HG02870 (cell line): Measurements from ENCODE around the gene SDK2.

Source experiments
- ATAC-seq: cut with Tn5 transposase; IDR thresholded peaks from one replicate; pipeline ENCODE4 v1.9.1; 2021; ENCODE audit warnings: mild to moderate bottlenecking, moderate library complexity; ENCODE audit not compliant: unreplicated experiment

The SDK2 gene

GRCh38 chr17:73519011-73519410, 125.2 kb downstream of the SDK2 start:
- ATAC-seq, result no peak

- no peak for ATAC-seq
Observed at GRCh38 chr17:73516431-73516830, 127.8 kb downstream of the SDK2 start.

GRCh38 chr17:73514146-73514863, 129.9 kb downstream of the SDK2 start:
- ATAC-seq, result no peak

- no peak for ATAC-seq
Observed at GRCh38 chr17:73513426-73513825, 130.8 kb downstream of the SDK2 start.

- ATAC-seq, result no peak
Observed at GRCh38 chr17:73511719-73512115, 132.5 kb downstream of the SDK2 start.

GRCh38 chr17:73510981-73511718, 133.1 kb downstream of the SDK2 start:
- ATAC-seq, result no peak

GRCh38 chr17:73508931-73509605, 135.2 kb downstream of the SDK2 start:
- ATAC-seq, result no peak

- no peak for ATAC-seq
Observed at GRCh38 chr17:73508057-73508930, 136.0 kb downstream of the SDK2 start.

GRCh38 chr17:73506470-73507435, 137.5 kb downstream of the SDK2 start:
- ATAC-seq, result no peak

- no peak for ATAC-seq
Observed at GRCh38 chr17:73503560-73503959, 140.7 kb downstream of the SDK2 start.

GRCh38 chr17:73500414-73500999, 143.7 kb downstream of the SDK2 start:
- ATAC-seq, result no peak

GRCh38 chr17:73498886-73499554, 145.2 kb downstream of the SDK2 start:
- ATAC-seq, result no peak

GRCh38 chr17:73498176-73498575, 146.1 kb downstream of the SDK2 start:
- ATAC-seq, result no peak

- no peak for ATAC-seq
Observed at GRCh38 chr17:73497721-73498120, 146.5 kb downstream of the SDK2 start.

- no peak for ATAC-seq
Observed at GRCh38 chr17:73496232-73496631, 148.0 kb downstream of the SDK2 start.

GRCh38 chr17:73495641-73496040, 148.6 kb downstream of the SDK2 start:
- ATAC-seq, result no peak

- no peak for ATAC-seq
Observed at GRCh38 chr17:73494950-73495349, 149.3 kb downstream of the SDK2 start.

- no peak for ATAC-seq
Observed at GRCh38 chr17:73493956-73494926, 150.0 kb downstream of the SDK2 start.
